Thymus (tissue), 11 donors: ENCODE data around the gene VPS39. TPM values are rescaled to one million over a fixed set of nuclear protein-coding genes. Genes with fewer than 3 reads are reported as not detected.

ENCODE experiments used
- DNase-seq, 9 donors: peaks; one replicate each; pipeline ENCODE4 v3.0.0-alpha.2; 2013; ENCODE audit warnings: low spot score in 9 of 9, low read depth in 6 of 9, missing footprints in 1 of 9
- H3K27ac ChIP-seq, 2 donors: one replicate each; pipeline ENCODE4 v1.5.1; 2013; ENCODE audit warnings: control low read depth in 1 of 2, low read depth in 1 of 2, low read length in 1 of 2, mild to moderate bottlenecking in 1 of 2, moderate library complexity in 1 of 2
- H3K27me3 ChIP-seq, 2 donors: one replicate each; pipeline ENCODE4 v1.5.1; 2013; ENCODE audit warnings: low read length in 1 of 2; ENCODE audit not compliant: control insufficient read depth in 2 of 2, insufficient read depth in 1 of 2
- H3K36me3 ChIP-seq, 2 donors: one replicate each; pipeline ENCODE4 v1.5.1; 2013; ENCODE audit warnings: low read length in 1 of 2, mild to moderate bottlenecking in 1 of 2, moderate library complexity in 1 of 2; ENCODE audit not compliant: control insufficient read depth in 2 of 2, insufficient read depth in 2 of 2
- H3K4me1 ChIP-seq, 2 donors: one replicate each; pipeline ENCODE4 v1.5.1; 2013; ENCODE audit warnings: low read length in 2 of 2; ENCODE audit not compliant: control insufficient read depth in 2 of 2, insufficient read depth in 2 of 2
- H3K4me3 ChIP-seq, 2 donors: one replicate each; pipeline ENCODE4 v1.5.1; 2013; ENCODE audit warnings: low read length in 2 of 2, control low read depth in 1 of 2, mild to moderate bottlenecking in 1 of 2
- H3K9me3 ChIP-seq, 2 donors: one replicate each; pipeline ENCODE4 v1.5.1; 2013; ENCODE audit warnings: low read length in 1 of 2, mild to moderate bottlenecking in 1 of 2; ENCODE audit not compliant: control insufficient read depth in 2 of 2, insufficient read depth in 1 of 2
- WGBS: extraction: QIAGEN DNeasy Blood & Tissue Kit; methylation state at CpG from one replicate; pipeline ENCODE4 v1.1.7; 2013; 5-methylcytosine and 5-hydroxymethylcytosine counted together
- polyA plus RNA-seq: library from polyadenylated mRNA; stranded (reverse); fragments of 200-250 nt; gene quantifications from one replicate; pipeline ENCODE4 v1.2.3, GENCODE V29; 2013
- total RNA-seq: library from RNA; stranded (reverse); fragments of 120-200 nt; gene quantifications from one replicate; pipeline ENCODE4 v1.2.4, GENCODE V29; 2013
- donor health status: healthy.

VPS39 gene
- total and polyA plus RNA-seq, 2 donors: 31.5 to 53.1 TPM

- no peak overlapping the region for H3K4me3 ChIP-seq
- peaks cover 0 to 2% of the 10 kb centered on the region in 2 donors for H3K4me1 ChIP-seq
- H3K27ac ChIP-seq: no peak overlapping the region
- 93% methylated on average over 8 of the region's 8 CpGs for WGBS
- no peak for DNase-seq
- H3K27me3 ChIP-seq: no peaks in the 10 kb centered on the region
- H3K36me3 ChIP-seq: no peaks in the 10 kb centered on the region
- H3K9me3 ChIP-seq: no peaks in the 10 kb centered on the region
Observed at GRCh38 chr15:42140383-42141070, 67.6 kb downstream of the VPS39 start.

GRCh38 chr15:42139596-42139995, 68.5 kb downstream of the VPS39 start:
- Histone ChIP-seq H3K36me3 (no peaks in the 10 kb centered on the region), H3K27ac (no peak overlapping the region), H3K27me3 (no peaks in the 10 kb centered on the region), H3K4me1 (peaks cover 0 to 2% of the 10 kb centered on the region in 2 donors), H3K4me3 (no peak overlapping the region), H3K9me3 (no peaks in the 10 kb centered on the region)
- WGBS: 90% methylated on average over 6 of the region's 6 CpGs
- DNase-seq: no peak

GRCh38 chr15:42138968-42139386, 69.1 kb downstream of the VPS39 start:
- no peak for DNase-seq
- no peaks in the 10 kb centered on the region for H3K9me3 ChIP-seq
- H3K27me3 ChIP-seq: no peaks in the 10 kb centered on the region
- whole genome bisulfite sequencing: 93% methylated on average over 3 of the region's 3 CpGs
- peaks cover 0 to 2% of the 10 kb centered on the region in 2 donors for H3K4me1 ChIP-seq
- H3K4me3 ChIP-seq: no peak overlapping the region
- no peak overlapping the region for H3K27ac ChIP-seq
- H3K36me3 ChIP-seq: no peaks in the 10 kb centered on the region

- WGBS: 97% methylated on average over 4 of the region's 4 CpGs
- no peaks in the 10 kb centered on the region for H3K27me3 ChIP-seq
- peaks cover 0 to 7% of the 10 kb centered on the region in 2 donors for H3K4me1 ChIP-seq
- H3K27ac ChIP-seq: no peak overlapping the region
- no peaks in the 10 kb centered on the region for H3K36me3 ChIP-seq
- no peak overlapping the region for H3K4me3 ChIP-seq
- no peak for DNase-seq
- no peaks in the 10 kb centered on the region for H3K9me3 ChIP-seq
Observed at GRCh38 chr15:42138411-42138810, 69.7 kb downstream of the VPS39 start.

GRCh38 chr15:42137461-42138261, 70.4 kb downstream of the VPS39 start:
- H3K27me3 ChIP-seq: no peaks in the 10 kb centered on the region
- H3K4me1 ChIP-seq: peaks cover 0 to 8% of the 10 kb centered on the region in 2 donors
- H3K27ac ChIP-seq: no peak overlapping the region
- WGBS: 55% methylated on average over 11 of the region's 11 CpGs
- H3K9me3 ChIP-seq: no peaks in the 10 kb centered on the region
- no peak overlapping the region for H3K4me3 ChIP-seq
- peak in 2 of 9 donors; percentile 24 to 52 for DNase-seq
- H3K36me3 ChIP-seq: no peaks in the 10 kb centered on the region

- H3K9me3 ChIP-seq: no peaks in the 10 kb centered on the region
- no peak for DNase-seq
- peaks cover 0 to 18% of the 10 kb centered on the region in 2 donors for H3K4me1 ChIP-seq
- no peaks in the 10 kb centered on the region for H3K36me3 ChIP-seq
- WGBS: 96% methylated on average over 11 of the region's 11 CpGs
- H3K4me3 ChIP-seq: no peak overlapping the region
- H3K27ac ChIP-seq: no peak overlapping the region
- H3K27me3 ChIP-seq: no peaks in the 10 kb centered on the region
Observed at GRCh38 chr15:42136513-42136912, 71.6 kb downstream of the VPS39 start.

GRCh38 chr15:42135351-42135750, 72.8 kb downstream of the VPS39 start:
- no peak for DNase-seq
- 100% methylated on average over 1 of the region's 1 CpG for WGBS
- no peaks in the 10 kb centered on the region for H3K9me3 ChIP-seq

GRCh38 chr15:42134617-42135245, 73.4 kb downstream of the VPS39 start:
- no peak overlapping the region for H3K27ac ChIP-seq
- no peaks in the 10 kb centered on the region for H3K36me3 ChIP-seq
- WGBS: 96% methylated on average over 6 of the region's 6 CpGs
- DNase-seq: no peak
- peaks cover 0 to 31% of the 10 kb centered on the region in 2 donors for H3K4me1 ChIP-seq
- H3K9me3 ChIP-seq: no peaks in the 10 kb centered on the region
- no peaks in the 10 kb centered on the region for H3K27me3 ChIP-seq
- no peak overlapping the region for H3K4me3 ChIP-seq

More at GRCh38 chr15:42135351-42135750, 72.8 kb downstream of the VPS39 start:
- H3K4me1 ChIP-seq: peaks cover 0 to 28% of the 10 kb centered on the region in 2 donors
- H3K36me3 ChIP-seq: no peaks in the 10 kb centered on the region
- H3K27me3 ChIP-seq: no peaks in the 10 kb centered on the region
- H3K27ac ChIP-seq: no peak overlapping the region
- H3K4me3 ChIP-seq: no peak overlapping the region
